Smooth muscle cell of the coronary artery (primary cell): ENCODE results near the gene CLCA4. TPM values are rescaled to one million over a fixed set of nuclear protein-coding genes. Genes with fewer than 3 reads are reported as not detected.

Experiments used
- total RNA-seq: library from RNA; depleted of rRNA; stranded (reverse); fragments of >200 nt; gene quantifications from 2 replicates; pipeline ENCODE4 v1.2.3, GENCODE V29; 2014; ENCODE audit warnings: low replicate concordance

CLCA4 gene
- not detected in 2 replicates for total RNA-seq

GRCh38 chr1:86546787-86547221, at the start of gene CLCA4:
Gene CLCA4, plus strand, starts transcription at chr1:86547078. Its CDS starts 42 bp downstream, at chr1:86547120.

Other genes with a start within 250 kb of the CLCA4 start
- 12.1 and 20.0 TPM in 2 replicates for gene ODF2L, start 150.8 kb upstream of the CLCA4 start, total RNA-seq
- gene CLCA2, start 122.9 kb upstream of the CLCA4 start, total RNA-seq = 0.45 and 9.7 TPM in 2 replicates
- gene CLCA1, start 78.2 kb upstream of the CLCA4 start, total RNA-seq = under 0.01 TPM in 1 of 2 replicates, not detected in the other
- gene SH3GLB1, start 157.5 kb downstream of the CLCA4 start, total RNA-seq = 34.8 and 39.0 TPM in 2 replicates